CD4-positive, alpha-beta T cell treated with Interleukin-1 beta for 1 hour (primary cell): ENCODE data around the gene PDZD2.
"Not testable (repeated sequence)": the region's sequence is repeated elsewhere in the genome, so short reads cannot be mapped to it uniquely, and the experiment has no call there.

Source experiments
- DNase-seq, 2 donors: peaks; one replicate each; pipeline ENCODE4 v3.0.0-alpha.2; 2020 to 2022

The PDZD2 gene

DNA sequence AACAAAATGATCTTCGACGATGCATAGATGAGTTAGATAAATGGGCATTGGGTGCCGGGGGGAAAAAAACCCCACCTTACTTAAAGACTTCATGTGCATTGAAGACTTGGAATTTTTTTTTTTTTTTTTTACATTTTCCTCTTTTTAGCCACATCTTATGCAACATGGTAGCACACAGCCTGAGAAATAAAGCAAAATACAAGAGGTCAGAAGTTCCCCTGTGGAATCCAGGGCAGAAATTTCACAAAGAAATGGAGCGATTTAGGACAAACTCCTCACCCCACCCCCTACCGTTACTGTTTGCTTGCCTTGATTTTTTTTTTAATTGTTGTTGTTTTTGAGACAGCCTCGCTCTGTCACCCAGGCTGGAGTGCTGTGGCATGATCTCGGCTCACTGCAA, 382.0 kb downstream of the PDZD2 start:
- DNase-seq = no peak

DNA sequence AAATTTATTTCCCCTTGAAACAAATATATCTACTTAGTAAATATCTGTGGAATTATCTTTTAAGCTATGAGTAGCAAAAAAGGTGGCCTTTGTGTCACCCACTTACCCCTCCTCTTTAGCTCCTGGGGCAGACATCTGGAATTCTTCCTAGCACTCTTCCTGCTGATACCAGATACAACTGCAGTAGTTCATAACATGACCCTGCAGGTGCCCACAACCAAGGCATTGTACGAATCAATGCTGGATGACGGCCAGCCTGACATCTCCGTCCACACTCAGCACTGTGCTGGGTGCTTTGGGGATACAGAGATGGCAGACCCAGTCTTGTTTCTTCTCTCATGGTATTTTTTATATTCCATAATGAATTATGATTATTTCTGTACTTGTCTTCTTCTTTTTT, 382.8 kb downstream of the PDZD2 start:
- DNase-seq = no peak

DNA sequence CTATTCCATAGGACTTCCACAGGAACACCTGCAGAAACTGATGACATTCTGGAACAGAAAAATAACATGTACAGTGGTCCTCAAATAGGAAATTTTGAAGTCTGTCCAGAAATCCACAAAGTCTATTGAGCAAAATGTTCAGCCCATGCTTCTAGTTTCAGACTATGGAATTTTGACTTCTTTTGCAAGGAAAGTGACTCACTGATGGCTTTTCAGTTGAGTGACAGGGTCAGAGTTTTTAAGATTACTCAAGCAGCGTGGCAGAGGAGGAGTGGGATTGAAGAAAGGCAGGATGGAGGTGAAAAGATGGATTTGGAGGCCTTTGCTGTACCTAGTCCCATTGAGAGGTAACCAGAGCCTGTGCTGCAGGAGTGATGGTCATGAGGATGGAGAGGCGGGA, 383.7 kb downstream of the PDZD2 start:
- DNase-seq = no peak

DNA sequence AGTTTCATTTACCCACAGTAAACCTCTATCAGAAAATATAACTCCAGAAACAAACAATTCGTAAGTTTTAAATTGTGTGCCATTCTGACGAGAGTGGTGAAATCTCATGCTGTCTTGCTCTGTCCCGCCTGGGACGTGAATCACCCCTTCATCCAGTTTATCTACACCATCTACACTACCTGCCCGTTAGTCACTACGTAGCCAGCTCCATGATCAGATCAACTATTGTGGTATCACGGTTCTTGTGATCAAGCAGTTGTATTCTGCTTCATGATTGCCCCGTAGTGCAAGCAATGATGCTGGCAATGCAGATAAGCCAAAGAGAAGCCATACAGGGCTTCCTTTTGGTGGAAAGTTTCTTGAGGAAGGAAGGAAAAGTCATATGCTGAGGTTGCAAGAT, 384.9 kb downstream of the PDZD2 start:
- DNase-seq = no peak

DNA sequence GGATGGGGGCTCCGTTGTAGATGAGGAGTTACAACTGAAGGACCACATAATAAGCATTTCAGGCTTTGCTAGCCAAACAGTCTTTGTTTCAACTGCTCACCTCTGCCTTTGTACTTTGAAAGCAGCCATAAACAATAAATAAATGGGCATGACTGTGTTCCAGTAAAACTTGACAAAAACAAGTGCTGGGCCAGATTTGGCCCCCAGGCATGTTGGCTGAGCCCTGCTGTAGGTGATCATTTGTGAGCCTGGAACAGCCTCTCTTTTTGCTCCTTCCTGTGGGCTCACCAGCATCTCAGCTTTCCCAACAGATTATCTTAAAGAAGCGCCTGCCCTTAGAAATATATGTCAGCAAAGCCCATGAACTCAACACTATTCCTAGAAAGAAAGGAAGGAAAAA, 385.8 kb downstream of the PDZD2 start:
- DNase-seq = no peak

DNA sequence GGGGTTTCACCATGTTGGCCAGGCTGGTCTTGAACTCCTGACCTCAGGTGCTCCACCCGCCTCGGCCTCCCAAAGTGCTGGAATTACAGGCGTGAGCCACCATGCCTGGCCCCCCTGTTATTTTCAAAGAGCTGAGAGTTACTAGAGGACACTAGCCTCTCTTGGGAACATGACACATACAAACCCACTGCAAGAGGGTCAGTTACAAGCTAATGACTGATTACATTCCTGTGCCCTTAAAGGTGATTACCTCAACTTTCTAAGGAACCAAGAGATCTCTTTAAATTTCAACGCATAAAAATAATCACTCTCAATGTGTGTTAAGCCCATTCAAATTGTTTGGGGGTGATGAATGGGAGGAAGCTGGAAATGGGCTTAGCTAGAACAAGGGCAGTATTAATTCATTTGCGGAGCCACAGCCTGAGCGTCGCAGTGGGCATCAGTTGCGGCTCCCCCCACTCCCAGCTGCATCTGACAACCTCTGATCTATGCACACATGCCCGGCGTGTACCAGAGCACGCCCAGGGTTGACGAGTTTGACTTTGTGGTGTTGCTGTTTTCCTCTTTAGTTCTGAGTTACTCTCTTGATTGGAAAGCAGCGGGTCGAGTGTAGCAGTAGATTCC, 388.3 kb downstream of the PDZD2 start:
- no peak for DNase-seq

DNA sequence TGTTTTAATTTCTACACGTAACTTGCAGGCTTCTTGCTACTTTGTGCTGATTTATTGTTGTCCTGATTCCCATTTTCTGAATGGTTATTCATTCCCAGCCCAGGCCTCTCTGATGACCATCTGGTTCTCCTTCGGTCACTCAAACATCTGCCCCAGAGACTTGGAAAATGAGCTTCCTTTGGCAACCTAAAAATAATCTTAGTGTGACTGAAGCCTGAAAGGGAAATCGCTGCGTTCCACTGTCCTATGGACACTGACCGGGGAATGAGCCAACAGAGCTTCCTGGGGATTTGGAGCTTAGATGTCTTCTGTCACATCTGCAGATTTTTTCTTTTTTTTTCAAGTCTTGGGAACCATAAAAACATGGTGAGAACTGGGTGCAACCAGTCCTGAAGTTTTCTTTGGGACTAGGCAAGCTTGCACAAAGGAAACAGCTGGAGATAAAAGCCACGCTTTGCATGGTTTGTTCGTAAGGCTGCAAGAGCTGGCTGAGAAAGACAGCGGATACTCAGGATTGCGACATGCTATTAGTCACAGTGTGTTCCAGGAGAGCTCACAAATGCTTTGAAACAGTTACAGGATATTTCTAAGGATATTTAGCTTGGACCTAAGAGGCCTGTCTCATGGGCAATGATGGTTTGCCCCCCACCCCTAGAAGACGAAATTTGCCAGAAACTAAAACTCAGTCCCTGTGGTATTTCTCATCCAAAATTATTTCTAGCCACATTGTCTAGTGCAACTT, 389.0 kb downstream of the PDZD2 start:
- peak in 1 of 2 donors; percentile 7 for DNase-seq

DNA sequence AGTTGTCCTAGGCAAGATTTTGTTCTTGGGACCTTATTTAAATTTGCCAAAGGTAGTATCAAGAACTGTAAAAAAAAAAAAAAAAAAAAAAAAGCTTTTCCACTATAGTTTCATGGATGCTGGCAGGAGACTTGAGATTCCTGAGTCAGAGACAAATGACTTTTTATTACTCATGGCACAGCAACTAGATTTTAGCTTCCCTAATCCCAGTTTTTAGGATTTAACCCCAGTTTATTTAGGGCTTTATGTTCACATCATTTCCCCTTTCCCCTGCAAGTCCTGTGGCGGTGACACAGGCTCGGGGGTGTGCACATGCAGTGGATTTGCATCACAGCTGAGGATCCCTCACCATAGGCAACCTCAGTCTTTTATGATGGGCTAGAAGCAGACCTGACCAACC, 390.3 kb downstream of the PDZD2 start:
- DNase-seq = no peak

DNA sequence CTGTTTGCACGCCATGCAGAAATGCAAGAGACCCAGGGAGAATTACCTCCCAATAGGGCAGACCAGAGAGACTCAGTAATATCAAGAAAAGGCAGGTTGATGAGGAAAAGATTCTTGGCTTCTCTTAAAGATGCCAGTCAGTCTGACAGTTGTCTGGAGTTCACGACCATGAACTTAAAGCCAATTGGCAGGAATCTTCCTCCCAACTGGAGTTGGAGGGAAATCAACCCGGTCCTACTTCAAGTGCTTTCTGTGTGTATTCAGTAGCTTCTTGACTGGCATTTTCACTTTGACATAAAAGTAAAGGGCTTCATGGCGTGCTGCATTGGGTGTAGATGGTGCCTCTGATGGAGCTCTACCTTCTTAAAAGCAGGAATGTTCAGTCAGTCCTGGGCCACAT, 390.9 kb downstream of the PDZD2 start:
- no peak for DNase-seq

DNA sequence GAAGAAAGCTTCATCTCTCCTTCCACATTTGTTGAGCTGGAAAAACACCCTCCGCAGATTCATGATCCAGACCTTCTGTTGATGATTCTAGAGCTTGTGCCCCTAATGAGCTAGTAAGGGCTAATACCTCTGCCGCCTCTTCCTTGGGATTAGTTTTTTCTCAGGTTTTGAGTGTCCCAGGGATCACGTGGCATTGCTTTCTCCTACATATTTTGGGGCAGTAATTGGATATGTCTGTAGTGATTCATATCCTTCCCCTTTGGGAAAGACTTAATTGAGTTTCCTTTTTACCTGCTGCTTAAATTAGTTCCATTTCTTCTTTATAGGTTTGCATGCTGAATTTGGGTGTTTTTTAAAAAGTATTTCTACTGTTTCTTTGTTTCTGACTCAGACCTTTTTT, 391.3 kb downstream of the PDZD2 start:
- no peak for DNase-seq

DNA sequence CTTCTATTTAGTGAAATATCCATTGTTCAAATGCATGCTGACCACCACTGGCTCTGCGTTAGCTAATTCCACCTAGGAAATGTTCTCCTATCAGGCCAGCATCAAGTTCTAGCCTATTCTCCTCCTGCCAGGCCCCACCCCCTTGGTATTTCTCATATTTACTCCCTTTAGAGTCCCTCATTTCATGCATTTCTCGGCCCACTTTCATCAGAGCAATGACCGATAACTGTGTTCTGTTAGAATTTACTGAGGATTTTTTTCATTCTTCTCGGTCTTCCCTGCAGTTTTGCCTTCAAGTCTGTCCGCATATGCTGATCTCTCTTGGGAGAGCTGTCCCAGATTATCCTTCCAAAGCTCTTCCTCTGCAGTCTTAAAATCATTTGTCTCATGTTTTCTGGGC, 391.8 kb downstream of the PDZD2 start:
- no peak for DNase-seq

DNA sequence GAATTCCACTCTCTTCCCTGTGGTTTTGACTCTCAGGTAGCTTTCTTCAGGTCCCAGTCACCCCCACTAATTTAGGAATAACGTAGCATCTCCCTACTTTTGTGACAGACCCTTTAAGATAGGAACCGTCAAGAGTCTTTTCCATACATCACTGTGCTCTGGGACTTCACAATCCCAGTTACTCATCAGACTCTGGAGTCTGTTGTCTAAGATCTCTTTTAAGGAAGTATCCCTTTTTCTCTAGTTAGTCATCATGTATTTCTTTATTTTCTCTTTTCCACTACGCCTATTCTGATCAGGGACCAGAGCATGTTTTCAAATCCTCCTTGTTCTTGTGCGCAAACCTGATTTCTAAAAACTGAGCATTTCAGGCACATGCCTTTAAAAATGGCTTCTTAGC, 392.2 kb downstream of the PDZD2 start:
- DNase-seq = no peak

DNA sequence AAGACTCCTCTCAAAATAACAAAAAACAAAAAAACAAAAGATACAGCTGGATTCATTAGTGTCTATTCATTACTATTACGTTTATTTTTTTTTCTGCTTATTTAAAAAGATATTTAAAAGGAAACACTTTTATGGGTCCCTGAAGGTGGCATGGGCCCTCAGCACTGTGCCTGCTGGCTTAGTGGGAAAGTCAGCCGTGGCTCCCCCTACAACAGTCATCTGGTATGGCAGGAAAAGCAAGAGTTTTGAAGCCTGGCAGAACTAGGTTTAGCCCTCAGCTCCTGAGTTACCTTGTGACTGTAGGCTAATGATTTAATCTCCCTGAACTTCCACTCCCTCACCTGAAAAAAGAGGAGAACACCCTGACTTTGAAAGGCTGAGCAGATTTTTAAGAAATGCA, 399.6 kb downstream of the PDZD2 start:
- no peak for DNase-seq

DNA sequence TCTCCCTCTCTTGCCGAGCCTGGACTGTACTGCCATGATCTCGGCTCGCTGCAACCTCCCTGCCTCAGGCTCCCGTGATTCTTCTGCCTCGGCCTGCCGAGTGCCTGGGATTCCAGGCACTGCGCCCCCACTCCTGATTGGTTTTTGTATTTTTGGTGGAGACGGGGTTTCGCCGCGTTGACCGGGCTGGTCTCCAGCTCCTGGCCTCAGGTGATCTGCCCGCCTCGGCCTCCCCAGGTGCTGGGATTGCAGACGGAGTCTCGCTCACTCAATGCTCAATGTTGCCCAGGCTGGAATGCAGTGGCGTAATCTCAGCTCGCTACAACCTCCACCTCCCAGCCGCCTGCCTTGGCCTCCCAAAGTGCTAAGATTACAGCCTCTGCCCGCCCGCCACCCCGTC, 400.2 kb downstream of the PDZD2 start:
- not testable (repeated sequence) for DNase-seq

DNA sequence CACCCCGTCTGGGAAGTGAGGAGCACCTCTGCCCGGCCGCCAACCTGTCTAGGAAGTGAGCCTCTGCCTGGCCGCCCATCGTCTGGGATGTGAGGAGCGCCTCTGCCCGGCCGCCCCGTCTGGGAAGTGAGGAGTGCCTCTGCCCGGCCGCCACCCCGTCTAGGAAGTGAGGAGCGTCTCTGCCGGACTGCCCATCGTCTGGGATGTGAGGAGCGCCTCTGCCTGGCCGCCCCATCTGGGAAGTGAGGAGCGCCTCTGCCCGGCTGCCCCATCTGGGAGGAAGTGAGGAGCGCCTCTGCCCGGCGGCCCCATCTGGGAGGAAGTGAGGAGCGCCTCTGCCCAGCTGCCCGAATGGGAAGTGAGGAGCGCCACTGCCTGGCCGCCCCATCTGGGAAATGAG, 400.7 kb downstream of the PDZD2 start:
- not testable (repeated sequence) for DNase-seq

DNA sequence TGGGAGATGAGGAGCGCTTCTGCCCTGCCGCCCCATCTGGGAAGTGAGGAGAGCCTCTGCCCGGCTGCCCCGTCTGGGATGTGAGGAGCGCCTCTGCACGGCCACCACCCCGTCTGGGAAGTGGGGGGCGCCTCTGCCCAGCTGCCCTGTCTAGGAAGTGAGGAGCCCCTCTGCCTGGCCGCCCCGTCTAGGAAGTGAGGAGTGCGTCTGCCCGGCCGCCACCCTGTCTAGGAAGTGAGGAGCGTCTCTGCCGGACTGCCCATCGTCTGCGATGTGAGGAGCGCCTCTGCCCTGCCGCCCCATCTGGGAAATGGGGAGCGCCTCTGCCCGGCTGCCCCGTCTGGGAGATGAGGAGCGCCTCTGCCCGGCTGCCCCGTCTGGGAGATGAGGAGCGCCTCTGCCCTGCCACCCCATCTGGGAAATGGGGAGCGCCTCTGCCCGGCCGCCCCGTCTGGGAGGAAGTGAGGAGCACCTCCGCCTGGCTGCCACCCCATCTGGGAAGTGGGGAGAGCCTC, 401.3 kb downstream of the PDZD2 start:
- DNase-seq = not testable (repeated sequence)

DNA sequence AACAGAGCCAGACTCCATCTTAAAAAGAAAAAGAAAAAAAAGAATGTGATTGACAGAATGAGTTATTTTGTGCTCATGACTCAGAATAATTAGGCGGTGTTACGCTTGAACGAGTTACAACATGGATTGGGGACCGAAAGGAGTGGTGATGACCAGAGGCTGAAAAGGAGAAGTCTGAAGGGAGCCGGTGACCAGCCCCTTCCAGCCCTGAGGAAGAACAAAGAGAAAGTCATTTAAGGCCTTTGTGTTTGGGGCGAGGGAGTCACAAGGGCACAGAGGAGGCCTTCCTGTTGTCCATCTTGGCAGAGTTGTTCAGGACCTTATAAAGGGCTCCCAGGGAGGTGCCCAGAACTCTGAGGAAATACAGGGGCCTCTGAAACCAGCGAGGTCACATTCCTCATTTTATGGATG, 403.6 kb downstream of the PDZD2 start:
- DNase-seq = peak in 1 of 2 donors; percentile 20

DNA sequence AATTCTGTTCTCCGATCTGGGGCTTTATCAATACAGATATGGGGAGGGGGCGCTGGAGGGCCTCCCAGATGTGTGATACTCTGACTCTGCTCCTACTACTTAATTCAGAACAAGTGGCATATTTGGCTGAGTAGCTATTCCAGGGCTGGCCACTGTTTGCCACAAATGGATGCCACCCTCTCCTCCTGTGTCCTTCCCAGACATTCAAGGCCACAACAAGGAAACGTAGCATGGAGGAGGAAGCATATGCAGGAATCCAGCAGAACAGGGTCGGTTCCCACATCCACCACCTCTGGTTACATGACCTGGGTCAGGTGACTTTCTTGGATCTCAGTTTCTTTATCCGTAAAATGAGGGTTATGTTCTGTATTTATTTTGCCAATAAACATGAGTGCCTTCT, 404.2 kb downstream of the PDZD2 start:
- DNase-seq = no peak

DNA sequence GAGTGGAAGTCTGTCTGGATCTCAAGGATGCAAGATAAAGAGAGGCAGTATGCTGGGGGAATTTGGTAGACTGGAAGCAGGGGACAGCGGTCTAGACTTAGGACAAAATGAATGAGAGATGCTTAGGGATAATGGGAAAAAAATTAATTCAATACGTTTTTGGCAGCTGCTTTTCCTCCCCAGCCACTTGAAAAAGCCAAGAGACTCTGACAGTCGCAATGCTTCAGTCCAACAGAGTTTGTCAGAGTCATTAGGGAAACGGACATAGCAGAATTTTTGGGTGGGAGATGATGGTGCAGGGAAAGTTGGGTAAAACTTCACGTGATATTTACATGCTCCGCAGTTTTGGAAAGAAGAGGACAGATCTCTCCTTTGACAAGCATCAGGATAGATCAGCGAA, 405.5 kb downstream of the PDZD2 start:
- no peak for DNase-seq

DNA sequence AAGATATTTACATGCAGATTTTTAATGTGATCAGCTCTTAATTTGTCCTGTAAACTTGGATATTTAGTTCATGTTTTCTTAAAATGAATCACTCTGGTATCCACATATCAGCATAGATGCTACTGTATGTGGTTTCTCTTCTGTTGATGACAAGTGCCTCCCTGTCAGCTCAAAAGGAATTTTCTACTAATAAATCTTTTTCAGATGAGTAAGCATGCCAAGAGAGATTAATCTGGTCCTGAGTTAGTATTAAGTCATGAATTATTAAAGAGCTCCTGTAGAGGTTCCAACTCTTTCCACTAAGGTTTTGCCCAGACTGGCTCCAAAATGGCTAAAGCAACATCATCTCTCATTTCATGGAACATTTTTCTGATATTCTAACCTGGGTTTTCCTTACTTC, 406.0 kb downstream of the PDZD2 start:
- no peak for DNase-seq

DNA sequence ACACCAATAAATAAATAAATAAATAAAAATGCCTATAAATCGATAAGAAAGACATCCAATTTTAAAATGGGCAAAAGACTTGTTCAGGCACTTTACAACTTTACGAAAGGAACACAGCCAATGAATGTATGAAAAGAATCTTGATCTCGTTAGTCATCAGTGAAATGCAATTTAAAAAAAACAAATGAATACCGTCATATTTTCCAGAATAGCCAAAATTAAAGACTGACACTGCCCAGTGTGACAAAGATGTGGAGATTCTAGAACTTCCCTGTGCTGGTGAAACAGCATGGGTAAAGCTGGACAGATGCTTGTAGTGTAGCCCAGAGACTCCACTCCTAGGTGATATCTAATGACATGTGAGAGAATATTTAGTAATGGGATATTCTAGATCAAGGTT, 408.1 kb downstream of the PDZD2 start:
- no peak for DNase-seq

DNA sequence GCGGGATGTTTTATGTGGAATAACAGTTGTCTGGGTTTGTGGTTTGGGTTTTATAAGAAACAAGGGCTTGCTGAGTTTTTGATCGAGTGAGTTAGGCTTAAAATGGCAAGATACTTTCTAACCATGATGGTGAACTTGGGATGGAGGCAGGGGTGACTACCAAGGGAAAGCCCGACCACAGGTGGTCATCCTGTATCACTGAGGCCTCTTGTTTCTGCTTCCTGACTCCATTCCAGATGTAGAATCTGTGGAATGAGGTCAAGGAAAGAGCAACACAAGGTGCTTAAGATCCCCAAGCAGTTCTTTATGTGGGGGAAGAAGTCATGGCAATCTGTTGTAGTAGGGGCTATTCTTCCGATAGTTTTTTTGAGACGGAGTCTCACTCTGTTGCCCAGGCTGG, 412.9 kb downstream of the PDZD2 start:
- no peak for DNase-seq

DNA sequence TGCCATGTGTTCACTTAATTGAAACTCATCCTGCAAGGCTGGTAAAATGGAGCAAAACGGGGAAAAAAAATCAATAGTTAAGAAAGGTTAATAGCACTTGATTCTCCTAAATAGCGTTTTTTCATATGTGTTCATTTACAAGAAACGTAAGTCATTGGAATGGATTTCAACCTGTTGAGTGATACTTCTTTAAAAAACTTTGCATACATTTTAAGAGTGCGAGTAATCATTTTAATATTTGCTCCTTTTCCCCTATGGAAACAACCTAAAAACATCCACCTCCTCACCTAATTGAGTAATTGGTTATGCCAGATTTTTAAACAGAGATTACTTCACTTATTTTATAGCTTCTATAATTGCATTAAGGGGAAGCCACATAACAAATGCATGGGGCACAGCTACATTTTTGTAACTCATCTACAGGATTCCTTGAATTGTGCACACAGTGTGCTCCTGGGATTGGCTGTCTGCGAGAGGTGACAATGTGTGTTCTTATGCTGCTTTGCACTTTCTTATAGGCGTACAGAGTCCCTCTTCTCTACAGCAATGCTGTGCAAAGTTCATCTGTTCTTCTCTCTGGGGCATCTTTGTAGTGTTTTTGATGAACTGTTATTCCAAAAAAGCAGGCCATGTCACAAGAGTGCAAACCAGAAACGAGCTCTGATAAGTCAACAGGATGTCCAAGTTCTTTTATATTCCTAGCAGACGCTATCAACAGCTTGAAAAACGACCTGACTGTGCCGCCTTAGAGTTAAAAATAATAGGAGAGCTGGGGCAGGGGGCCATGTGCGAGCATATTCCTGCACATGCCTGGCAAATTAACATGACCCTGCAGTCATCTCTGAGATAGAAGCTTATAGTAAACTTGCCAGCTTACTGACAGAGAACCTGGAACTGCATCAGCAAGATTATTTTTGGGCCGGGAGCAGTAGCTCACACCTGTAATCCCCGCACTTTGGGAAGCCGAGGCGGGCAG, 417.2 kb downstream of the PDZD2 start:
- DNase-seq = no peak
